K562 (cell line): ENCODE results near the gene CHD8. TPM values are rescaled to one million over a fixed set of nuclear protein-coding genes. Genes with fewer than 3 reads are reported as not detected.

ENCODE experiments used
- BRF1 ChIP-seq: IDR thresholded peaks from 3 replicates; pipeline ENCODE4 v1.6.1; 2011; ENCODE audit warnings: borderline replicate concordance, mild to moderate bottlenecking; ENCODE audit not compliant: insufficient read length; ENCODE audit errors: extremely low read depth
- CCAR2 ChIP-seq: fragments of 200-400 bp; formaldehyde crosslinking; IDR thresholded peaks from 2 replicates; pipeline ENCODE4 v1.6.1; 2017; ENCODE audit warnings: mild to moderate bottlenecking, low read depth, low read length
- CHAMP1 ChIP-seq: fragments of 450-650 bp; IDR thresholded peaks from 2 replicates; pipeline ENCODE4 v1.6.1; 2016; ENCODE audit warnings: mild to moderate bottlenecking
- CREB1 ChIP-seq, 2 experiments: sonication (generic) in 1 of 2; formaldehyde crosslinking in 1 of 2; IDR thresholded peaks; 2 replicates each; pipeline versions ENCODE4 v1.6.1 to v1.8.0; 2012 to 2022; ENCODE audit warnings: inconsistent platforms in 1 of 2, mild to moderate bottlenecking in 1 of 2, missing genetic modification reagents in 1 of 2, moderate library complexity in 1 of 2
- HNRNPL ChIP-seq: fragments of 200-400 bp; formaldehyde crosslinking; IDR thresholded peaks from 2 replicates; pipeline ENCODE4 v1.6.1; 2017; ENCODE audit warnings: low read depth, mild to moderate bottlenecking, low read length
- IFI16 ChIP-seq: fragments of 250-450 bp; sonication (Bioruptor Pico); IDR thresholded peaks from 2 replicates; pipeline ENCODE4 v2.1.2; 2022; ENCODE audit warnings: mild to moderate bottlenecking, inconsistent platforms
- MCM2 ChIP-seq: fragments of 450-650 bp; IDR thresholded peaks from 2 replicates; pipeline ENCODE4 v1.6.1; 2017; ENCODE audit warnings: low read depth, mild to moderate bottlenecking
- MEF2A ChIP-seq: IDR thresholded peaks from 2 replicates; pipeline ENCODE4 v1.6.1; 2011; ENCODE audit warnings: low read depth, mild to moderate bottlenecking, low read length, moderate library complexity; ENCODE audit not compliant: control insufficient read depth
- MYBL2 ChIP-seq, 2 experiments: fragments of 450-650 bp in 1 of 2; sonication (generic) in 1 of 2; formaldehyde crosslinking in 1 of 2; IDR thresholded peaks; 2 replicates each; pipeline versions ENCODE4 v1.6.1 to v1.8.1; 2017 to 2022; ENCODE audit warnings: borderline replicate concordance in 1 of 2, inconsistent platforms in 1 of 2, low read depth in 1 of 2, mild to moderate bottlenecking in 1 of 2, missing genetic modification reagents in 1 of 2, moderate library complexity in 1 of 2
- PRMT5 ChIP-seq: sonication (generic); formaldehyde crosslinking; IDR thresholded peaks from 2 replicates; pipeline ENCODE4 v1.5.0; 2020; ENCODE audit warnings: missing genetic modification reagents
- PTBP1 ChIP-seq: fragments of 200-400 bp; formaldehyde crosslinking; IDR thresholded peaks from 2 replicates; pipeline ENCODE4 v1.6.1; 2017; ENCODE audit warnings: low read depth, low read length
- RAD21 ChIP-seq, 2 experiments: fragments of 250-450 bp in 1 of 2; fragments of 450-650 bp in 1 of 2; sonication (Bioruptor Pico) in 1 of 2; formaldehyde crosslinking in 1 of 2; IDR thresholded peaks in 1 of 2; conservative IDR thresholded peaks in 1 of 2; 2 replicates each; pipeline versions ENCODE4 v1.4.0 to v1.8.0; 2020 to 2022; ENCODE audit warnings: mild to moderate bottlenecking in 2 of 2, moderate library complexity in 1 of 2
- SIN3A ChIP-seq, 2 experiments: fragments of 150-350 bp in 1 of 2; IDR thresholded peaks; 2 replicates each; pipeline ENCODE4 v1.6.1; 2011 to 2016; ENCODE audit warnings: borderline replicate concordance in 2 of 2, low read depth in 2 of 2, low read length in 2 of 2, mild to moderate bottlenecking in 2 of 2, moderate library complexity in 2 of 2; ENCODE audit not compliant: control insufficient read depth in 1 of 2
- SMAD4 ChIP-seq: fragments of 250-450 bp; sonication (Bioruptor Pico); conservative IDR thresholded peaks from 2 replicates; pipeline ENCODE4 v1.8.0; 2021; ENCODE audit warnings: inconsistent platforms, mild to moderate bottlenecking, moderate library complexity
- SREBF2 ChIP-seq: sonication (generic); formaldehyde crosslinking; IDR thresholded peaks from 2 replicates; pipeline ENCODE4 v1.4.0; 2020; ENCODE audit warnings: mild to moderate bottlenecking, missing genetic modification reagents
- SRSF9 ChIP-seq: fragments of 200-400 bp; formaldehyde crosslinking; IDR thresholded peaks from 2 replicates; pipeline ENCODE4 v1.6.1; 2017; ENCODE audit warnings: low read depth, low read length, borderline replicate concordance
- ZBTB17 ChIP-seq: fragments of 450-650 bp; formaldehyde crosslinking; IDR thresholded peaks from 2 replicates; pipeline ENCODE4 v1.4.0; 2020; ENCODE audit warnings: mild to moderate bottlenecking
- ZNF12 ChIP-seq: sonication (generic); formaldehyde crosslinking; IDR thresholded peaks from 2 replicates; pipeline ENCODE4 v1.4.0; 2020; ENCODE audit warnings: mild to moderate bottlenecking, missing genetic modification reagents
- ZSCAN32 ChIP-seq: fragments of 450-650 bp; formaldehyde crosslinking; IDR thresholded peaks from 2 replicates; pipeline ENCODE4 v1.4.0; 2020; ENCODE audit warnings: mild to moderate bottlenecking, moderate library complexity
- polyA plus RNA-seq, 8 experiments: library from polyadenylated mRNA; depleted of rRNA in 4 of 8; stranded (reverse) in 5 of 8; unstranded in 3 of 8; fragments of >200 nt; fragmentation: Nextera tagmentation in 2 of 8; fragmentation: Illumina TruSeq in 1 of 8; extraction: Ambion mirVana in 2 of 8; extraction: Trizol in 1 of 8; gene quantifications; 2 replicates each; pipeline versions ENCODE4 v1.2.1 to v1.2.3, GENCODE V29; 2011 to 2014; ENCODE audit warnings: inconsistent platforms in 1 of 8, missing spikeins in 1 of 8
- total RNA-seq, 7 experiments: library from RNA; depleted of rRNA in 6 of 7; stranded (reverse); fragments of >200 nt in 6 of 7; fragmentation: Illumina TruSeq in 2 of 7; extraction: Trizol in 2 of 7; gene quantifications; 2 replicates each; pipeline versions ENCODE4 v1.2.1 to v1.2.3, GENCODE V29; 2011 to 2021; ENCODE audit warnings: low replicate concordance in 1 of 7
- TF ChIP-seq, protein P1 (sequence below): fragments of 250-450 bp; sonication (Bioruptor Pico); IDR thresholded peaks from 2 replicates; pipeline ENCODE4 v1.8.0; 2021; ENCODE audit warnings: mild to moderate bottlenecking, moderate library complexity
- TF ChIP-seq, protein P2 (sequence below): conservative IDR thresholded peaks from 2 replicates; pipeline ENCODE4 v1.6.1; 2011; ENCODE audit warnings: low read depth, mild to moderate bottlenecking, low read length; ENCODE audit not compliant: control insufficient read depth

The CHD8 gene
- total and polyA plus RNA-seq, 9 of the 15 experiments (the other 6 are each of a cell fraction or from before 2014, with no cell fraction given), result 11.1 to 51.2 (median 32.8) TPM

DNA sequence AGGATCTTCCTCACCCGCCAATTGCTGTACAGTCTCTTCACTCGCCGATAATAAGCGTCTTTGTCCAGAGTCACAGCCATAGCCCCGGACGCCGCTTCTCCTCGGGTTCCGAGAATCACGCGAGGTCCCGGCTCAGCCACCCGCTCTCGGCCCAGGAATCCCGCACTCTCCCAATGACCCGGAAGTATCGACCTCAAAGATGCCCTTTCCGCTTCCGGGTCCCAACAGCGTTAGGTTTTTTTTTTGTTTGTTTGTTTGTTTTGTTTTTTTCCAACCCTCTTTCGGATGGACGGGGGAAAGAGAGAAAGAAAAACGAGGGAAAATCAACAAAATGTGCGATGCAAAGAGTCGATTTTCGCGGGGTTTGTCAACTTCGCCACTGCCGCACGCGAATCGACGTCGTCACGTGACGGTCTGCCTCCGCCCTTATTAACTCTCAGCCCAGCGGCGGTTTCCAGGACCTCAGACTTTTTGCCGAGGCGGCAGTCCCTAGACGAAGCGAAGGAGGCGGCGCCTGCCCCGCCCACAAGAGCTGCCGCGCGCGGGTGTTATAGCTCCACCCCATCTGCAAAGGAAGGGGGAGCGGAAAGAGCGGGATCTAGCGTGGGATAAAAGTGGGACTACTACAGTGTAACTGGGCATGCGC, 72.0 kb downstream of the CHD8 start, which contains the start of gene SUPT16H (continued):
- TF ChIP-seq, protein P1, sequence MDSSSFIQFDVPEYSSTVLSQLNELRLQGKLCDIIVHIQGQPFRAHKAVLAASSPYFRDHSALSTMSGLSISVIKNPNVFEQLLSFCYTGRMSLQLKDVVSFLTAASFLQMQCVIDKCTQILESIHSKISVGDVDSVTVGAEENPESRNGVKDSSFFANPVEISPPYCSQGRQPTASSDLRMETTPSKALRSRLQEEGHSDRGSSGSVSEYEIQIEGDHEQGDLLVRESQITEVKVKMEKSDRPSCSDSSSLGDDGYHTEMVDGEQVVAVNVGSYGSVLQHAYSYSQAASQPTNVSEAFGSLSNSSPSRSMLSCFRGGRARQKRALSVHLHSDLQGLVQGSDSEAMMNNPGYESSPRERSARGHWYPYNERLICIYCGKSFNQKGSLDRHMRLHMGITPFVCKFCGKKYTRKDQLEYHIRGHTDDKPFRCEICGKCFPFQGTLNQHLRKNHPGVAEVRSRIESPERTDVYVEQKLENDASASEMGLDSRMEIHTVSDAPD (CRISPR knock-in tag), result no peak
- TF ChIP-seq CCAR2 (no peak), IFI16 (CRISPR knock-in tag) (no peak), ZSCAN32 (no peak), MYBL2 (IDR thresholded peaks at IDR 0.05; ENCODE audit: low read depth) (no peak), MYBL2 (CRISPR knock-in tag; IDR thresholded peaks at IDR 0.05; ENCODE audit: borderline replicate concordance) (no peak), RAD21 (CRISPR knock-in tag; conservative IDR thresholded peaks at IDR 0.05 in 1 of 2, IDR thresholded peaks at IDR 0.05 in 1 of 2) (no peak), HNRNPL (no peak), MEF2A (no peak), BRF1 (no peak), CREB1 (IDR thresholded peaks at IDR 0.05) (no peak), CREB1 (CRISPR knock-in tag; IDR thresholded peaks at IDR 0.05) (peak; percentile 20; the same call in 1 of the 2 replicates), SRSF9 (no peak), ZBTB17 (no peak), SMAD4 (CRISPR knock-in tag) (0 out of 2 replicates have a peak, but pooled peaks have one; percentile 37), ZNF12 (CRISPR knock-in tag) (no peak; the same call in 1 of the 2 replicates), CHAMP1 (no peak), PTBP1 (peak; percentile 39; the same call in 1 of the 2 replicates), SREBF2 (CRISPR knock-in tag) (no peak), SIN3A (IDR thresholded peaks at IDR 0.05; ENCODE audit: borderline replicate concordance in 2 of 2, control insufficient read depth in 1 of 2, low read depth in 2 of 2, low read length in 2 of 2) (no peak; a peak in 1 of 4 replicates), MCM2 (no peak), PRMT5 (CRISPR knock-in tag) (no peak)
- TF ChIP-seq, protein P2, sequence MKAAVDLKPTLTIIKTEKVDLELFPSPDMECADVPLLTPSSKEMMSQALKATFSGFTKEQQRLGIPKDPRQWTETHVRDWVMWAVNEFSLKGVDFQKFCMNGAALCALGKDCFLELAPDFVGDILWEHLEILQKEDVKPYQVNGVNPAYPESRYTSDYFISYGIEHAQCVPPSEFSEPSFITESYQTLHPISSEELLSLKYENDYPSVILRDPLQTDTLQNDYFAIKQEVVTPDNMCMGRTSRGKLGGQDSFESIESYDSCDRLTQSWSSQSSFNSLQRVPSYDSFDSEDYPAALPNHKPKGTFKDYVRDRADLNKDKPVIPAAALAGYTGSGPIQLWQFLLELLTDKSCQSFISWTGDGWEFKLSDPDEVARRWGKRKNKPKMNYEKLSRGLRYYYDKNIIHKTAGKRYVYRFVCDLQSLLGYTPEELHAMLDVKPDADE, result peak; percentile 16
